Spleen (tissue), 7 donors: ENCODE data around the gene ATXN1.

ENCODE experiments used
- POLR2A ChIP-seq, 3 donors: fragments of 450-650 bp; IDR thresholded peaks; one replicate each; pipeline ENCODE4 v1.5.1; 2017; ENCODE audit warnings: antibody characterized with exemption in 3 of 3, mild to moderate bottlenecking in 1 of 3
- POLR2AphosphoS5 ChIP-seq, 3 donors: sonication (generic); formaldehyde crosslinking; IDR thresholded peaks; one replicate each; pipeline ENCODE4 v1.5.1; 2017; ENCODE audit warnings: antibody characterized with exemption in 3 of 3
- TF ChIP-seq, protein P1 (sequence below), 11 experiments: fragments of 200-600 bp in 7 of 11; fragments of 450-650 bp in 4 of 11; sonication (generic) in 4 of 11; IDR thresholded peaks in 8 of 11; conservative IDR thresholded peaks in 3 of 11; 1 replicate in 7 of 11; 2 replicates in 4 of 11; pipeline versions ENCODE4 v1.4.0 to v1.8.0; 2016 to 2021; ENCODE audit warnings: antibody characterized with exemption in 11 of 11, inconsistent platforms in 4 of 11, mild to moderate bottlenecking in 1 of 11
- donor health status: DM: no; HTN: no; CAD: no; lungs with moderate emphysema.
- donor health status: DM: no; HTN: no; CAD: no.
- donor health status: DM: no; HTN: no; CAD: no.

DNA sequence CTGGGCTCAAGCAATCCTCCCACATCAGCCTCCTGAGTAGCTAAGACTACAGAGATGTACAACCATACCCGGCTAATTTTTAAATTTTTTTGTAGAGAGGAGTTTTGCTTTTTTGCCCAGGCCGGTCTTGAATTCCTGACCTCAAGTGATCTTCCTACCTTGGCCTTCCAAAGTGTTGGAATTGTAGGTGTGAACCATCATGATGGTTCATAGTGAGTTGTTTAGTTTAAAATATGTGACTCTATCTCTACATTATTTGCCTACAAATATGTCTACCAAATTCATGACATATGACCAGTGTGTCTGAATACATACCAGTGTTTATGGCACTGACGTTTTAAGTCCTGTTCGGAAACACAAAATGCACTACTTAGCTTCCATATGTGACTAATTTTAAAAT, 367.9 kb downstream of the ATXN1 start:
- TF ChIP-seq, protein P1, sequence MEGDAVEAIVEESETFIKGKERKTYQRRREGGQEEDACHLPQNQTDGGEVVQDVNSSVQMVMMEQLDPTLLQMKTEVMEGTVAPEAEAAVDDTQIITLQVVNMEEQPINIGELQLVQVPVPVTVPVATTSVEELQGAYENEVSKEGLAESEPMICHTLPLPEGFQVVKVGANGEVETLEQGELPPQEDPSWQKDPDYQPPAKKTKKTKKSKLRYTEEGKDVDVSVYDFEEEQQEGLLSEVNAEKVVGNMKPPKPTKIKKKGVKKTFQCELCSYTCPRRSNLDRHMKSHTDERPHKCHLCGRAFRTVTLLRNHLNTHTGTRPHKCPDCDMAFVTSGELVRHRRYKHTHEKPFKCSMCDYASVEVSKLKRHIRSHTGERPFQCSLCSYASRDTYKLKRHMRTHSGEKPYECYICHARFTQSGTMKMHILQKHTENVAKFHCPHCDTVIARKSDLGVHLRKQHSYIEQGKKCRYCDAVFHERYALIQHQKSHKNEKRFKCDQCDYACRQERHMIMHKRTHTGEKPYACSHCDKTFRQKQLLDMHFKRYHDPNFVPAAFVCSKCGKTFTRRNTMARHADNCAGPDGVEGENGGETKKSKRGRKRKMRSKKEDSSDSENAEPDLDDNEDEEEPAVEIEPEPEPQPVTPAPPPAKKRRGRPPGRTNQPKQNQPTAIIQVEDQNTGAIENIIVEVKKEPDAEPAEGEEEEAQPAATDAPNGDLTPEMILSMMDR (IDR thresholded peaks at IDR 0.05 in 8 of 11, conservative IDR thresholded peaks at IDR 0.05 in 3 of 11) = no peak
- no peak for TF ChIP-seq POLR2AphosphoS5 (IDR thresholded peaks at IDR 0.05)
- no peak for TF ChIP-seq POLR2A (IDR thresholded peaks at IDR 0.05)
